ENCODE measurements around the gene ARHGEF2. TPM values are rescaled to one million over a fixed set of nuclear protein-coding genes. Genes with fewer than 3 reads are reported as not detected.

Gene ARHGEF2
- total and polyA plus RNA-seq, 2 of the 13 experiments (the other 11 are each of a cell fraction or from before 2014, with no cell fraction given): 16.1 to 32.1 TPM

GRCh38 chr1:155967341-155968050 lies 10.9 kb downstream of the ARHGEF2 start (continued):
- no peak for TF ChIP-seq ATF1 (CRISPR knock-in tag; IDR thresholded peaks at IDR 0.05)
- TF ChIP-seq ZFP90 (CRISPR knock-in tag; IDR thresholded peaks at IDR 0.05; ENCODE audit: borderline replicate concordance): no peak; the same call in 1 of the 2 replicates
- no peak for TF ChIP-seq RFX3 (CRISPR knock-in tag; IDR thresholded peaks at IDR 0.05)
- TF ChIP-seq ASH2L (IDR thresholded peaks at IDR 0.05; ENCODE audit: insufficient read length, low read depth, low read length): peak; percentile 77
- TF ChIP-seq DPF2 (CRISPR knock-in tag; IDR thresholded peaks at IDR 0.05; ENCODE audit: borderline replicate concordance, low read depth): peak; percentile 36; the same call in 1 of the 2 replicates
- TF ChIP-seq RXRA (CRISPR knock-in tag; IDR thresholded peaks at IDR 0.05): peak; percentile 80
- TF ChIP-seq ISX (CRISPR knock-in tag; conservative IDR thresholded peaks at IDR 0.05): no peak
- TF ChIP-seq TP53 (CRISPR knock-in tag; conservative IDR thresholded peaks at IDR 0.05): no peak
- peak; percentile 73; the same call in 1 of the 2 replicates for TF ChIP-seq ZMYM4 (CRISPR knock-in tag; IDR thresholded peaks at IDR 0.05)
- no peak for TF ChIP-seq ZNF34 (CRISPR knock-in tag; IDR thresholded peaks at IDR 0.05; ENCODE audit: borderline replicate concordance)
- no peak for TF ChIP-seq NFRKB (IDR thresholded peaks at IDR 0.05)
- peak; percentile 81 for TF ChIP-seq KLF6 (CRISPR knock-in tag; IDR thresholded peaks at IDR 0.05)
- TF ChIP-seq DNMT3B (CRISPR knock-in tag; conservative IDR thresholded peaks at IDR 0.05): no peak
- peak; percentile 79 for TF ChIP-seq RARA (CRISPR knock-in tag; IDR thresholded peaks at IDR 0.05)
- peak; percentile 63; the same call in 1 of the 2 replicates for TF ChIP-seq BORCS8-MEF2B (CRISPR knock-in tag; IDR thresholded peaks at IDR 0.05)
- no peak for TF ChIP-seq ZNF749 (CRISPR knock-in tag; IDR thresholded peaks at IDR 0.05; ENCODE audit: borderline replicate concordance)
- TF ChIP-seq CCDC6 (CRISPR knock-in tag; IDR thresholded peaks at IDR 0.05): 0 out of 2 replicates have a peak, but pooled peaks have one; percentile 30
- TF ChIP-seq KLF15 (CRISPR knock-in tag; IDR thresholded peaks at IDR 0.05; ENCODE audit: borderline replicate concordance): no peak
- TF ChIP-seq ZSCAN21 (CRISPR knock-in tag; IDR thresholded peaks at IDR 0.05; ENCODE audit: borderline replicate concordance): peak; percentile 84; the same call in 1 of the 2 replicates
- TF ChIP-seq ZSCAN22 (CRISPR knock-in tag; IDR thresholded peaks at IDR 0.05): no peak
- TF ChIP-seq E2F5 (CRISPR knock-in tag; conservative IDR thresholded peaks at IDR 0.05): no peak
- no peak for TF ChIP-seq GABPA (IDR thresholded peaks at IDR 0.05; ENCODE audit: low read depth, low read length)
- peak; percentile 50 for TF ChIP-seq GABPA (CRISPR knock-in tag; IDR thresholded peaks at IDR 0.05; ENCODE audit: low read depth)
- TF ChIP-seq ZNF225 (CRISPR knock-in tag; IDR thresholded peaks at IDR 0.05): no peak
- TF ChIP-seq SRF (IDR thresholded peaks at IDR 0.05; ENCODE audit: low read depth, low read length): no peak
- no peak for TF ChIP-seq ZNF333 (CRISPR knock-in tag; IDR thresholded peaks at IDR 0.05; ENCODE audit: borderline replicate concordance)
- TF ChIP-seq ZNF256 (CRISPR knock-in tag; conservative IDR thresholded peaks at IDR 0.05): no peak; the same call in 1 of the 2 replicates
- no peak for TF ChIP-seq ZNF10 (CRISPR knock-in tag; IDR thresholded peaks at IDR 0.05; ENCODE audit: borderline replicate concordance, low read depth)
- peak; percentile 89 for TF ChIP-seq HDAC1 (CRISPR knock-in tag; IDR thresholded peaks at IDR 0.05)
- TF ChIP-seq ZBTB2 (CRISPR knock-in tag; IDR thresholded peaks at IDR 0.05; ENCODE audit: low read depth): peak; percentile 21; the same call in 1 of the 2 replicates

Measured in HepG2 (cell line).